Measurements from ENCODE around the gene PDE4B.
"Not testable (repeated sequence)": the region's sequence is repeated elsewhere in the genome, so short reads cannot be mapped to it uniquely, and the experiment has no call there.

The PDE4B gene

DNA sequence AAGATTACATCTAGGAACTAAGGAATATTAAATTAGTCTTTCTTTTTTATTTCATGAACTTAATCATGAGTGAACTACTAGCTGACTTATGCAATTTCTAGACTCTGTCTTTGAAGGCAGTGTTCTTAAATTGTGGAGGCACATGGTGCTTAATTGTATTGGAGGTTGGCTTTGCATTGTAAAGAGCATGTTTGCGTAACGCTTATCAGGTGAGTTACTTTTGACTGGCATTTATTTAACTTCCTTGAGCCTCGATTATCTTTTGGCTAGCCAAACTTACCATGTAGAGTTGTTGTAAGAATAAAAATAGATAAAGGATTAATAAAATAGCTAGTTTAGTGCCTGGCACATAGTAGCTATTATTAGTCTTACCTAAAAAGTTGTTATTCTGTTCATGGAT is 262.4 kb downstream of the PDE4B start:
- no peak for DNase-seq (ENCODE audit: low spot score)

DNA sequence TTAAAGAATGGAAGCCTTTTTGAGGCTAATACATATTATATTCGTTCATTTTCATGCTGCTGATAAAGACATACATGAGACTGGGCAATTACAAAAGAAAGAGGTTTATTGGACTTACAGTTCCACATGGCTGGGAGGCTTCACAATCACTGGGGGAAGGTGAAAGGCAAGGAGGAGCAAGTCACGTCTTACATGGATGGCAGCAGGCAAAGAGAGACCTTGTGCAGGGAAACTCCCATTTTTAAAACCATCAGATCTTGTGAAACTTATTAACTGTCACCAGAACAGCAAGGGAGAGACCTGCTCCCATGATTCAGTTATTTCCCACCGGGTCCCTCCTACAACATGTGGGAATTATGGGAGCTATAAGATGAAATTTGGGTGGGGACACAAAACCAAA is 264.8 kb downstream of the PDE4B start:
- DNase-seq (ENCODE audit: low spot score): not testable (repeated sequence)

DNA sequence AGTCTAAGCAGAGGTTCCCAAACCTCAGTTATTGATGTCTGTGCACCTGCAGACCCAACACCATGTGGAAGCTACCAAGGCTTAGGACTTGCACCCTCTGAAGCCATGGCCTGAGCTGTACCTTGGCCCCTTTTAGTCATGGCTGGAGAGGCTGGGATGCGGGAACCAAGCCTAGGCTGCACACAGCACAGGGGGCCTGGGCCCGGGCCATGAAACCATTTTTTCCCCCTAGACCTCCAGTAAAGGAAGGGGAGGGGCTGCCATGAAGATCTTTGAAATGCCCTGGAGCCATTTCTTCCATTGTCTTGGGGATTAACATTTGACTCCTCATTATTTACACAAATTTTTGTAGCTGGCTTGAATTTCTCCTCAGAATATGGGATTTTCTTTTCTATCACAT is 265.9 kb downstream of the PDE4B start:
- DNase-seq (ENCODE audit: low spot score): no peak

DNA sequence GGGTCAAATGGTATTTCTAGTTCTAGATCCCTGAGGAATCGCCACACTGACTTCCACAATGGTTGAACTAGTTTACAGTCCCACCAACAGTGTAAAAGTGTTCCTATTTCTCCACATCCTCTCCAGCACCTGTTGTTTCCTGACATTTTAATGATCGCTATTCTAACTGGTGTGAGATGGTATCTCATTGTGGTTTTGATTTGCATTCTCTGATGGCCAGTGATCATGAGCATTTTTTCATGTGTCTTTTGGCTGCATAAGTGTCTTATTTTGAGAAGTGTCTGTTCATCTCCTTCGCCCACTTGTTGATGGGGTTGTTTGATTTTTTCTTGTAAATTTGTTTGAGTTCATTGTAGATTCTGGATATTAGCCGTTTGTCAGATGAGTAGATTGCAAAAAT is 274.5 kb downstream of the PDE4B start:
- DNase-seq (ENCODE audit: low spot score): not testable (repeated sequence)

DNA sequence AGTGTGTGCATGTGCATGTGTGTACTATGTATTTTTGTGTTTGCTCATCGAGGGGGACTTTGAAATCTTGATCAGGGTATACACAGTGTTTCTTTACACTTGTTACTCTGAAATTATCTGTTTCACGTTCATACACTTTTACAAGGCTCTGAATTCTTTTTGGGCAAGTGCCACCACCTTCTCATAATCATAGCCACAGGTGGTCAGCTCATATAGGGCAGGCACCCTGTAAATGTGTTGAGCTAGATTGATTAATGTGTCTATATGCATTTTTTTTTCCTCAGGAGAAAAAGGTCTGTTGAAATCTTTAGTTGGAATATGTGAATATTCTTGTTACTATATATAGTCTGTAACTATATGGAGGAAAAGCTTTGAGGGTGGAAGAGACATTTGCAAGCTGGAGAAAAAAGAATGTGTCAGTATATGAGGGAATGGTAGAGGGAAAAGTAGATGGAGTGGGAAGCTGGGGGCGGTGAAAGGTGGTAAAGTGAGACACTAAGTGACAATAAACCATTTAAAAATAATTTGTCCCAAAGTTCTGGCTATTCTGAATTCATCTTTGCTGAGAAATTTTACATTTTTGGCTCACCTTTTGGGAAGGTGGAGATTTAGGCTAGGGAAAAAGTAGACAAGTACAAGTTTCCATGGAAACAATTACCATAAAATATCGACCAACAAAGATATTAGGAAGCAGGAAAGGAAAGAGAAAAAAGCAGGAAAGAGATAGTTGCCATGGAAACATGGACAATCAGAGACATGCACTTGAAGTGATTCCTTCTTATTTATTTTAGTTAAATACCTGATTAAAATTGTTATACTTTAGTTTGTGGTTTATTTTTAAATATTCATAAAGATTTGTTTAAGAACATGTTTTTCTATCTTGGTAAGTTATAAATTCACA is 277.5 kb downstream of the PDE4B start:
- DNase-seq (ENCODE audit: low spot score): no peak

DNA sequence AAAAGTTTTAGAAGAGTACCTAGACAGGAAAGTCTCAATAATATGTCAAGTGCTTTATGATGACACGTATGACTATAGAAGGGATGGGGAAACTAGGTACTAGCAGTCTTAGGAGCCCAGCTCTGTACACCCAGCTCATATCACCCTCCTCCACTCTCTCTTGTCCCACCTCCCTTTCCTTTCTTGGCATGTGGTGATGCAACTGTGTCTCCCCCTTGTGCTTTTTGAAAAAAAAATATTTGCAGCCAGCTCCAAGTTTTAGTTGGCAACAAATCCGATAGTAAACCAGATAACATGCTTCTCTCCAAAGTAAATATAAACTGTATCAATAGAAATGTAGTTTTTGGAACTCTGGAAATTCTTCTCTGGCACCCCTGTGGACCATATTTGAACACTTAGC is 280.7 kb downstream of the PDE4B start:
- DNase-seq (ENCODE audit: low spot score): no peak

DNA sequence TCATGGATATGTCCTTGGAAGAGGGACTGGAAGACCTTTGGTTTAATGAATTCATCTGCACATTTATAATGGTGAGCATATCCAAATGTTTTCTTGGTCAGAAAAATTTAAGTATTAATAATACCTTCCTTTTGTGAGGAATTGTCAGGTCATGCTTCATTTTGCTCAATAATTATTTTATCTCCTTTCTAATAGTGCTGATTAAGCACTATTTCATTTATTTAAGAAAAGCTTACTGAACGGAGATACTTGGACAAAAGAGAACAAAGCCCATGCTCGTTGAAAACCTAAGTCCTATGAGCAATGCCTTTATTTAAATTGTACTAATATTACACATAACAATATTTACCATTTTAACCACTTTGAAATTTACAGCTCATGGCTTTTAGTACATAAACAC is 281.5 kb downstream of the PDE4B start:
- DNase-seq (ENCODE audit: low spot score): no peak

DNA sequence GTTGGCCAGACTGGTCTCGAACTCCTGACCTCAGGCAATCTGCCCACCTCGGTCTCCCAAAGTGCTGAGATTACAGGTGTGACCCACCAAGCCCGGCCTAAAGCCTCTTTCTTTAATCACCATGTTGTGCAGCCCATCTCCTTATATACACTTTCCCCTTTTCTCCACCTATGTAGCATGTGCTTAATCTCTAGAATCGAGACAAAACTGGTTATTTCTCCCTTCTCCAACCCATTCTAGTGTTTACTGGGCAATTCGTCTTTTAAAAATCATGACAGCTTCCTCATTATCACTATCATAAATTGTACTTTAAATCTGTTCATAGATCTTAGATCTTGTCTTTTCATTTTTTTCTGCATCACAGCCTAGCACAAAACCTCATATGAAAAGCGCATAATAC is 285.7 kb downstream of the PDE4B start:
- DNase-seq (ENCODE audit: low spot score): no peak

DNA sequence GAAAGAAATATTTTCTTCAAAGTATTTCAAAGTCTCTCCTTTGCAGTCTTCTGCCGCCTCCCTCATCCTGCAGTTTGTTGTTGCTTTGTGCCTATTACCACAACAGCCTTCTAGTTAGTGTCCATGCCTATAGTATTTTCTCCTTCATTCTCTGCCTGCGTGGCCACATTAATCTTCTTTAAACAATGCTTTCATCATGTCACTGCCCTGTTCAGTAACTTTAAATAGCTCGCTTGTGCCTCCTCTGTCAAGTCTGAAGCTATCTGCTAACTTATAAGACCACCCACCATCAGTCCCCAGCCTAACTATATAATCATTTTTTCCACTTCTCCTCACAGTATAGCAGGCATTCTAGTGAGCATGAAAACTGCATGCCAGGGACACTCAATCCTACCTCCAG is 290.3 kb downstream of the PDE4B start:
- no peak for DNase-seq (ENCODE audit: low spot score)

DNA sequence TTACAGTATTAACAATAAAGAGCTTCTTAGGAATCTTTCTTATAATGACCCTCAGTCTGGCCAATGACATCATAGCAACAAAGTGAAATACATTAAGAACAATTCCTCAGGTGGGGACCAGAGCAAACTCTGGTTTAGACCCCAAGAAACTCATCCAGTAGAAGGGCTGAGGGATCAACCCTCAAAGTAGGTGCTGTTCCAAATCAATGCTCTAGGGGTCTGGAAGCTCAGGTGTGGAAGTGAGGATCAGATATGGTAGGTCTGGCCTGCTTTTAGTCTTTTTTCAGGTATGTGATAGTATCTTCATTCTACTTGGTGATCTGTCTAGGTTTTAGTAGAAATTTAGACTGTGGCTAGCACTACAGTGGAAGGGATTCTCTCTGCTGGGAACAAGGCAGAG is 291.7 kb downstream of the PDE4B start:
- no peak for DNase-seq (ENCODE audit: low spot score)

DNA sequence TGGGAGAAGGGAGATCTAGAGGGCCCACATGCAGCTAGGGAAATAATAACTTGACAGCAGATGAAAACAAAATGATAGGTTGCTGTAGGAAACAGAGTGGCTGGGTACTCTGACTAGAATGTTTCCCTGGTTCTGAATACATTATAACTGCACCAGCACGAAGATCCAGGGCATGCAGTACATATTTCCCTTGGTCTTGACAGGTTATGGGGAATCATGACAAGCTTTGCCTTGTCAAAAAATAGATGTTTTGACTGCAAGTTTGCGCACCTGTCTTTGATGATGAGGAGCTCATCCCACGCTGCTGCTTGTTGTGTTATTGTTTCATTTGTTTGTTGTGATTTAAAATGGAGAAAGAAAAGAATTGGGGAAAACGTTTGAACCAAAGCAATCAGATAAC is 292.9 kb downstream of the PDE4B start:
- DNase-seq (ENCODE audit: low spot score): no peak

DNA sequence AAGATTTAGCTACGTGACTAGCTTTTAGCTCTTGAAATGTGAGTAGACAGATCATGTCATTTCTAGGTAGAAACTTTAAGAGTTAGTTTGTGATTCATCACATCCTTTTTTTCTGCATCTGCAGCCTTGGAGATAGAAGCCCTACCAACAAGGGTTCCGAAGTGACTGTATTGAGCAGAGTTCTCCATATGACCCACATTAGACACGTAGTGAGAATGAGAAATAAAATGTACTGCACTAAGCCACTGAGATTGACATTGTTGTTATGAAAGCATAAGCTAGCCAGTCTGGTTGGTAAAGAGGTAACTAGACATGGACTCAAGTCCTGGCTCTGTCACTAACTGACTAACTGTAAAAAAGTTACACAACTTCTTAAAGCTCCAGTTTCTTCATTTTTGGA is 296.1 kb downstream of the PDE4B start:
- no peak for DNase-seq (ENCODE audit: low spot score)

DNA sequence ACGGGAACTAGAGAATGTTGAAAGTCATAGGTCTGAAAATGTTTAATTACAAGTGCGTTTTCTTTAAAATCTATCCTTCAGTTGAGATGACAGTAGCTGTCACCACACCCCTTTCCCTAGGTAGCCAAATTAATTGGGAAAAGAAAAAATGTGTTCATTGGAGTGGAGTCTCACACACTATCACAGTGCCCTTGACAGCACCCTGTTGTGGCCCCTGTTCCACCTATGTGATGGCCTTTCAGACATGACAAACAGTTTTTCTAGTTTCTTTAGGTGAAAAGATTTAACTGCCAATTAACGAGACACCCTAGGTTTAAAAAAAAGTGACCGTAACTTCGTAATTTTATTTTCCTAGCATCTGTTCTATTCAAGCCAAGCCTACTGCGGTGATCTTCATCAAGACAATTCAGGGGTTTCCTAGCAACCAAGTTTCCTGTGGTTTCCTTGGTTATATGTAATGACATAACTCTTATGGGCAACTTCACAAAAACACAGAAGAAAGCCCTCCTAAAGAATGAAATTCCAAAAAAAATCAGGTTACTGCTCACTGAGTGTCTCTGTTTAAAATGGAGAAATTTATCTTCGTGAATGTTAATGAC is 298.3 kb downstream of the PDE4B start:
- DNase-seq (ENCODE audit: low spot score): no peak

DNA sequence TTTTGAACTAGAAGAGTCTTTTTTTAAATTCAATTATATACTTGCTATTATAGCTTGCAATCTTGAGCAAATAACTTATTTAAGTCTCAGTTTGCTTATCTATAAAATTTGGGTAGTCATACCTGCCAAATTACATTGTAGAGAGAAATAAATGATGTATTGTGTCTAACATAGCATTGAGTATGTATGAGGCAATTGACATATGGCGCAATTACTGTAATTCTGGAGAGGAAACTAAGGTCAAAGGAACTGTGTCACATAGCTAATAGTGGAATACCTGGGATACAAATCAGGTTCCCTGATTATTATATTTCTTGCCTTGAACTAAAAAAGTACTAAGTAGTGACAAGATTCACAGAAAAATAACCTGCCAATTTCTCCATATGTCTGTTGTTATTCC is 302.5 kb downstream of the PDE4B start:
- DNase-seq (ENCODE audit: low spot score): no peak

DNA sequence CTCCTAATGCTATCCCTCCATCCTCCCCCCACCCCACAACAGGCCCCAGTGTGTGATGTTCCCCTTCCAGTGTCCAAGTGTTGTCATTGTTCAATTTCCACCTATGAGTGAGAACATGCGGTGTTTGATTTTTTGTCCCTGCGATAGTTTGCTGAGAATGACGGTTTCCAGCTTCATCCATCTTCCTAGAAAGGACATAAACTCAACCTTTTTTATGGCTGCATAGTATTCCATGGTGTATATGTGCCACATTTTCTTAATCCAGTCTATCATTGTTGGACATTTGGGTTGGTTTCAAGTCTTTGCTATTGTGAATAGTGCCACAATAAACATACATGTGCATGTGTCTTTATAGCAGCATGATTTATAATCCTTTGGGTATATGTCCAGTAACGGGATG is 308.3 kb downstream of the PDE4B start:
- not testable (repeated sequence) for DNase-seq (ENCODE audit: low spot score)

DNA sequence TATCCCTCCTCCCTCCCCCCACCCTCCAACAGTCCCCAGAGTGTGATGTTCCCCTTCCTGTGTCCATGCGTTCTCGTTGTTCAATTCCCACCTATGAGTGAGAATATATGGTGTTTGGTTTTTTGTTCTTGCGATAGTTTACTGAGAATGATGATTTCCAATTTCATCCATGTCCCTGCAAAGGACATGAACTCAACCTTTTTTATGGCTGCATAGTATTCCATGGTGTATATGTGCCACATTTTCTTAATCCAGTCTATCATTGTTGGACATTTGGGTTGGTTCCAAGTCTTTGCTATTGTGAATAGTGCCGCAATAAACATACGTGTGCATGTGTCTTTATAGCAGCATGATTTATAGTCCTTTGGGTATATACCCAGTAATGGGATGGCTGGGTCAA is 311.4 kb downstream of the PDE4B start:
- DNase-seq (ENCODE audit: low spot score): not testable (repeated sequence)

DNA sequence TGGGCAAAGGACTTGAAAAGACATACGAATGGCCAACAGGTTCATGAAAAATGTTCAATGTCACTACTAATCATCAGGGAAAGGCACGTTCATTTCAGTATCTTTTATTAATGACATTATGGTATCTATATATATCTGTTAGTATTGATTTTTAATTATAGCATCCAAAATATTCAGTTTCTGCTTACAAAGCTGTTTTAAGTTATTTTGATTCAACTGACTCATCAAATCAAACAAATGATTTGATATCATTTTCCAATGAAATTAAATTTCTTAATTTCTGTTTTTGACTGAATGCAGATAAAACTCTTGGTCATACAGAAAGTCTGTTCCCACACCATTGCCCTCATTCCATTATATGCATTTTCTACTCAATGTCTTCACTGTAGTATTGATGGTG is 315.9 kb downstream of the PDE4B start:
- DNase-seq (ENCODE audit: low spot score): no peak

DNA sequence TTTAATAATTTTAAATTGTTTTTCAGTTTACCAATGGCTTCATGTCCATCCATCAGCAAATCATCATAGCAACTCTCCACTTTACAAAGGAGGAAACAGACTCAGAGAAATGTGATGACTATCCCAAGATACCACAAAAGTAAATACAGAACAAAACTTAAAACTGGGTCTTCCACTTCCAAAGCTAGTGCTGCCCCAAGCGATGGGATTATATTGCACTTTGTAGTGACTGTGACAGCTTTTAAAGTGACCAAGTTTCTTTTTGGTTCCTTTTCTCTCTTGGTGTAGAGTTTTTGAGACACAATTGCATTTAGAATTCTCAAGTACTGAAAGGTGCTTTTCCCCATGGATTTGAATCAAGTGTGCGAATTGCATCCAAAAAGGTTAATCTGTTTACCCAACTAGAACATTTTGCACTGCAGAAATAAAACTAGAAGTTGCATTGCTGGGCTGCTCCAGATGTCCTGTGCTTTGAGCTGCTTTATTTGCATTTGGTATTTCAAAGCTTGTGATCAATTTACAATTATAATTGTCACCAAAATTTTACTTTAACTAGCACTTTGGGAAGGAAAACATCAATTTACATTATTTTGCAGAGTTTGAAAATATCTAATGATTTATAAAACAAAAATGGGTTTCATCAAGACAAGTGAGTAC is 320.2 kb downstream of the PDE4B start:
- no peak for DNase-seq (ENCODE audit: low spot score)

DNA sequence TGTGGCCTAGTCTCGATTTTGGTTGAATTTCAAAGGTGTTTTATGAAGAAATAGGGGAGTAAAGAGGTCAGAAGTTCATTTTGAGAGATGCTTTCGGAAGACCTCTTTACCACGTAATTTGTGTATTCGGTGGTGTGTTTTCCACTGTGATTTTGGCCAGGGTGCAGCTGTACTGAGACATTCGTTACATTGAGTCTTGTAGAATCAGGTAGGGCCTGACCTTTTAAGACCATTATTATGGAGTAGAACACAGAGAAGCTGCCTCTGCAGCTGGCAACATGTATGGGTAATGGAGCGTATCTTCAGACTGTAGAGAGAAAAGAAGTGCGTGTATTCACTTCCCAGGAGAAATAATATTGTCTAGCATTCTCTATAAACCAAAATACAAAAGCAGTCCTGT is 326.5 kb downstream of the PDE4B start:
- DNase-seq (ENCODE audit: low spot score): no peak

DNA sequence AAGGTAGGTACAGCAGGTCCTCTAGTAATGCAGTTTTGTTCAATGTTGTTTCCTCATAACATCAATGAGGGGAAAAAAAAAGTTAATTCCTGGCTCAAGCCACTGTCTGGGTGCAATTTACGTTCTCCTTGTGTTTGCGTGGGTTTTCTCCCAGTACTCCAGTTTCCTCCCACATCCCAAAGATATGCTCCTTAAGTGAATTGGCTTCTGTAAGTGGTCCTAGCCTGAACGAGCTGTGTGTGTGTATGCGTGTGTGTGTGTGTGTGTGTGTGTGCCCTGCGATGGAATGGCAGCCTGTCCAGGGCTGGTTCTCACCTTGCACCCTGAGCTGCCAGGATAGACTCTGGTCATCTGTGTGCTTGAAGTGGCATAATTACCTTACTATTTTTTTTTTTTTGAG is 332.0 kb downstream of the PDE4B start:
- no peak for DNase-seq (ENCODE audit: low spot score)

DNA sequence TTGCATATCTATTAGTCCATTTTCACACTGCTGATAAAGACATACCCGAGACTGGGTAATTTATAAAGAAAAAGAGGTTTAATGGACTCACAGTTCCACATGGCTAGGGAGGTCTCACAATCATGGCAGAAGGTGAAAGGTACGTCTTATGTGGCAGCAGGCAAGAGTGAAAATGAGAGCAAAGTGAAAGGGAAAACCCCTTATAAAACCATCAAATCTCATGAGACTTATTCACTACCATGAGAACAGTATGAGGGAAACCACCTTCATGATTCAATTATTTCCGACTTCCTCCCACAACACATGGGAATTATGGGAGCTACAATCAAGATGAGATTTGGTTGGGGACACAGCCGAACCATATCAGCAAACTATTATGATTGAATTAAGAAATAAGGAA is 335.9 kb downstream of the PDE4B start:
- DNase-seq (ENCODE audit: low spot score): not testable (repeated sequence)

DNA sequence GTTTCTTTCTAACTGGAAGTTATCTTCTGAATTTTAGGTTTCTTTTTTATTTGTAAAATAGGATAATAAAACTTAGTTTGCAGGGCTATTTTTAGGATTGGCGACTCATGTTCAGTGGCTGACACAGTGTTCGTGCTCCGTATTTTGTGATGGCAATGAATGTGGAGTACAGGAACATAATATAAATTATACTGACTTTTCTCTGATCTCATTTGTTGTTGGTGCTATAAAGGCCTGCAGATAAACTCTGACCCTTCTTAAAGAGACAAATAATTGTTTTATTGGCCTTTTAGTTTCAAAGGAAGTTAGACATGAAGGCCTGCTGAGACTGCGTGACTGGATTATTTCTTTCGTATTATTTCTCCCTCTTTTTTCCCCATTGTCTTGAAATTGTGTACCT is 339.6 kb downstream of the PDE4B start:
- no peak for DNase-seq (ENCODE audit: low spot score)

DNA sequence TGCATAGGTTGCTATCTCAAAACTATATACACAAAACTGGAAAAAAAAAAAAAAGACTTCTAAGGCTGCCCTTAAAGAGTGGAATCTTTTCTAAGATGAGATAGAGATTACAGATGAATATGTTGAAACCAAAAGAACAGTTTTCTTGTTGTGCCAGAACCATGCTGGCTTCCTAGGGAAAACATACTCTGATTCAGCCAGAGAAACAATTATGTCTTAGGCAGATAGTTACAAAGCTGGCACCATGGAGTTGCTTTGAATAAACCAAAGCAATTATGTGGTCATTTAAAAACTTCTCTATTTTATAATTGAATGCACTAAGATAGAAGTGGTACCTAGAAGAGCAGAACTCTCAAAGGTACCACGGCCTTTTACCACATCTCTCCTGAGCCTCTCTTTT is 341.3 kb downstream of the PDE4B start:
- DNase-seq (ENCODE audit: low spot score): no peak
